NT2/D1 (cell line): ENCODE data around the gene ANO9.

Experiments used
- SUZ12 ChIP-seq: IDR thresholded peaks from 2 replicates; pipeline ENCODE4 v1.6.1; 2011; ENCODE audit not compliant: insufficient read length, insufficient read depth; ENCODE audit errors: extremely low read depth
- YY1 ChIP-seq: IDR thresholded peaks from 2 replicates; pipeline ENCODE4 v1.6.1; 2011; ENCODE audit not compliant: insufficient read length, insufficient read depth
- ZNF274 ChIP-seq: IDR thresholded peaks from 2 replicates; pipeline ENCODE4 v1.6.1; 2011; ENCODE audit warnings: mild to moderate bottlenecking, low read depth, low read length

GRCh38 chr11:491358-491757 lies 49.5 kb upstream of the ANO9 start:
- TF ChIP-seq ZNF274 = no peak
- no peak for TF ChIP-seq YY1
- TF ChIP-seq SUZ12 = no peak
